ENCODE data around the gene NUP42.

GRCh38 chr7:23167691-23168090 is 14.2 kb upstream of the NUP42 start:
- no peak for TF ChIP-seq POLR2AphosphoS5 (IDR thresholded peaks at IDR 0.05; ENCODE audit: low read depth, low read length)
- TF ChIP-seq POLR2A (IDR thresholded peaks at IDR 0.05; ENCODE audit: low read depth, low read length): no peak
- no peak for TF ChIP-seq TAF1 (IDR thresholded peaks at IDR 0.05; ENCODE audit: borderline replicate concordance, low read depth, low read length)
